Stimulated activated CD8-positive, alpha-beta memory T cell treated with anti-CD3 and anti-CD28 coated beads, Interleukin-4, amount 100 ng/mL, for 4 hours (primary cell): ENCODE data around the gene MRI1.
"Not testable (repeated sequence)": the region's sequence is repeated elsewhere in the genome, so short reads cannot be mapped to it uniquely, and the experiment has no call there.

ENCODE experiments used
- DNase-seq, 2 donors: peaks; one replicate each; pipeline ENCODE4 v3.0.0-alpha.2; 2020; ENCODE audit warnings: low read depth in 2 of 2, low spot score in 1 of 2

MRI1 gene

GRCh38 chr19:13758795-13759194 lies 5.5 kb upstream of the MRI1 start:
- DNase-seq = no peak

- DNase-seq = no peak
These were observed 2.9 kb upstream of the MRI1 start for GRCh38 chr19:13761423-13761822.

- DNase-seq = no peak
These were observed 1.6 kb upstream of the MRI1 start for GRCh38 chr19:13762635-13763235.

- no peak for DNase-seq
These were observed 1.1 kb upstream of the MRI1 start for GRCh38 chr19:13763265-13763664.

GRCh38 chr19:13764821-13765394 lies 586 bp downstream of the MRI1 start:
- no peak for DNase-seq

- DNase-seq = no peak
These were observed 1.2 kb downstream of the MRI1 start for GRCh38 chr19:13765395-13766094.

GRCh38 chr19:13766095-13766481 lies 1.8 kb downstream of the MRI1 start:
- DNase-seq = no peak

GRCh38 chr19:13768510-13768909 lies 4.2 kb downstream of the MRI1 start:
- DNase-seq = no peak

- DNase-seq = no peak
These were observed 5.8 kb downstream of the MRI1 start for GRCh38 chr19:13770013-13770635.

GRCh38 chr19:13774217-13775191 lies 10.2 kb downstream of the MRI1 start, which contains the start of gene C19orf53:
C19orf53 (plus strand) TSS chr19:13774456; CDS start chr19:13774478, 22 bp downstream.
- DNase-seq = peak; percentile 72 to 74

- DNase-seq = no peak
These were observed 14.1 kb downstream of the MRI1 start for GRCh38 chr19:13778398-13778797.

- DNase-seq = no peak
These were observed 14.5 kb downstream of the MRI1 start for GRCh38 chr19:13778847-13779246.

- not testable (repeated sequence) for DNase-seq
These were observed 15.5 kb downstream of the MRI1 start for GRCh38 chr19:13779794-13780193.

GRCh38 chr19:13781547-13781946 lies 17.2 kb downstream of the MRI1 start:
- DNase-seq = no peak

- no peak for DNase-seq
These were observed 18.2 kb downstream of the MRI1 start for GRCh38 chr19:13782537-13782936.

- DNase-seq = no peak
These were observed 19.5 kb downstream of the MRI1 start for GRCh38 chr19:13783565-13784500.

GRCh38 chr19:13784731-13785452 lies 20.6 kb downstream of the MRI1 start:
- DNase-seq = peak; percentile 41 to 49

- no peak for DNase-seq
These were observed 24.7 kb downstream of the MRI1 start for GRCh38 chr19:13788991-13789390.

GRCh38 chr19:13790354-13790753 lies 26.0 kb downstream of the MRI1 start:
- peak in 1 of 2 donors; percentile 24 for DNase-seq
